PC-3 (cell line): Measurements from ENCODE around the gene SH2D1A. TPM values are rescaled to one million over a fixed set of nuclear protein-coding genes. Genes with fewer than 3 reads are reported as not detected.
"Not testable (repeated sequence)": the region's sequence is repeated elsewhere in the genome, so short reads cannot be mapped to it uniquely, and the experiment has no call there.

Source experiments
- ATAC-seq: fragments of 200-7000 bp; cut with Tn5 transposase; 2 replicates; pipeline ENCODE4 v1.9.1; 2020; ENCODE audit warnings: mild to moderate bottlenecking, moderate library complexity
- BruUV-seq: library from RNA; stranded (reverse); fragments of 400-500 nt; replicated peaks from 2 replicates; lab custom pipeline; 2021; lab: Mats Ljungman, UMichigan
- CTCF ChIA-PET: fragments of 300-600 bp; sonication (Branson Sonifier 250); formaldehyde crosslinking; loops from one replicate; lab custom pipeline; 2022; ENCODE audit warnings: antibody characterized with exemption; lab: Charles Lee
- POLR2A ChIA-PET: fragments of 300-600 bp; sonication (Branson Sonifier 250); formaldehyde crosslinking; loops from one replicate; lab custom pipeline; 2022; ENCODE audit warnings: antibody characterized with exemption; ENCODE audit not compliant: unreplicated experiment; lab: Charles Lee
- DNase-seq: peaks from one replicate; pipeline ENCODE4 v3.0.0-alpha.2; 2015
- H2AFZ ChIP-seq: fragments of 300-600 bp; sonication (generic); 2 replicates; pipeline ENCODE4 v1.6.0; 2016; ENCODE audit warnings: antibody characterized with exemption, low read length
- H3F3A ChIP-seq: fragments of 300-600 bp; sonication (generic); one replicate; pipeline ENCODE4 v1.6.0; 2017; ENCODE audit warnings: antibody characterized with exemption, low read length, control low read depth, mild to moderate bottlenecking; ENCODE audit not compliant: unreplicated experiment
- H3K27ac ChIP-seq: fragments of 300-600 bp; sonication (generic); 2 replicates; pipeline ENCODE4 v1.5.1; 2016; ENCODE audit warnings: mild to moderate bottlenecking, low read length
- H3K27me3 ChIP-seq: fragments of 300-600 bp; sonication (generic); 2 replicates; pipeline ENCODE4 v1.6.1; 2016; ENCODE audit warnings: low read length, mixed read lengths
- H3K36me3 ChIP-seq: fragments of 300-600 bp; sonication (generic); 2 replicates; pipeline ENCODE4 v1.6.1; 2016; ENCODE audit warnings: low read depth, mixed run types, low read length, mixed read lengths
- H3K4me1 ChIP-seq: fragments of 300-600 bp; sonication (generic); 2 replicates; pipeline ENCODE4 v1.5.1; 2016; ENCODE audit warnings: low read length; ENCODE audit not compliant: insufficient read depth
- H3K4me2 ChIP-seq: fragments of 300-600 bp; sonication (generic); 2 replicates; pipeline ENCODE4 v1.6.0; 2016; ENCODE audit warnings: low read length
- H3K4me3 ChIP-seq: fragments of 300-600 bp; sonication (generic); 2 replicates; pipeline ENCODE4 v1.5.1; 2016; ENCODE audit warnings: mild to moderate bottlenecking, low read length, mixed read lengths
- H3K79me2 ChIP-seq: fragments of 300-600 bp; sonication (generic); 2 replicates; pipeline ENCODE4 v1.6.1; 2017; ENCODE audit warnings: low read length, mixed read lengths
- H3K9ac ChIP-seq: fragments of 300-600 bp; sonication (generic); 2 replicates; pipeline ENCODE4 v1.6.0; 2016; ENCODE audit warnings: mild to moderate bottlenecking, low read length
- H3K9me2 ChIP-seq: fragments of 300-600 bp; sonication (generic); replicated peaks from 2 replicates; pipeline ENCODE4 v1.6.1; 2016; ENCODE audit warnings: mixed run types, low read length, mixed read lengths
- H3K9me3 ChIP-seq: fragments of 300-600 bp; sonication (generic); 2 replicates; pipeline ENCODE4 v1.6.1; 2016; ENCODE audit warnings: low read length, mixed read lengths
- H4K20me1 ChIP-seq: fragments of 300-600 bp; sonication (generic); 2 replicates; pipeline ENCODE4 v1.6.1; 2016; ENCODE audit warnings: low read length, mixed read lengths
- EZH2 ChIP-seq: fragments of 300-600 bp; sonication (generic); IDR thresholded peaks from one replicate; pipeline ENCODE4 v1.6.1; 2017; ENCODE audit warnings: antibody characterized with exemption, mild to moderate bottlenecking, low read length; ENCODE audit not compliant: unreplicated experiment
- EZH2phosphoT487 ChIP-seq: fragments of 300-600 bp; sonication (generic); IDR thresholded peaks from 2 replicates; pipeline ENCODE4 v1.6.1; 2018; ENCODE audit warnings: mild to moderate bottlenecking, antibody characterized with exemption, low read length, borderline replicate concordance
- intact Hi-C: fragments of 100-400 bp; cut with micrococcal nuclease; formaldehyde crosslinking; loops from 2 replicates; pipeline ENCODE4 v1.9.0; 2023
- total RNA-seq: library from RNA; depleted of rRNA; stranded (reverse); fragments of >200 nt; gene quantifications from 2 replicates; pipeline ENCODE4 v1.2.3, GENCODE V29; 2014
- TF ChIP-seq, protein P1 (sequence below): fragments of 300-600 bp; sonication (generic); conservative IDR thresholded peaks from 2 replicates; pipeline ENCODE4 v1.5.1; 2017; ENCODE audit warnings: antibody characterized with exemption, low read depth, mild to moderate bottlenecking, low read length

SH2D1A gene
- total RNA-seq, 1 experiment from 2014 or later, result not detected

DNA sequence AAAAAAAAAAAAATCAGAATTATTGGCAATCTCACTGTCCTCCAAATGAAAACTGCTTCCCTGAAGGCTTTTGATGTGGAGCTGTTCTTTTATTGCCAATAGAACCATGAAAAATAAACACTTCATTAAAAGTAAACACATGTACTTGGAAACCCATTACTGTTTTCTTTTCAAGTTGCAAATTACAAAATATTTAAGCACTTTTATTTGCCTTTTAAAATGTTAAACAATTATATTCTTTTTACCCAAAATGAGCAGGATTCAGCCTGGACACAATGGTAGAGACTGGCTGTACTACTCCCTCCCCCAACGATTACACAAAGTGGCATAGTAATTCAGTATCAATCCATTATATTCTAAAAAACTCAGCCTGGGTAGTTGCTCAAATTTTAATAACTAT, 60.9 kb downstream of the SH2D1A start:
- no peaks in the 10 kb centered on the region for H3K9me2 ChIP-seq
- no peaks in the 10 kb centered on the region for H4K20me1 ChIP-seq
- no peaks in the 10 kb centered on the region for H3F3A ChIP-seq
- ChIA-PET POLR2A (no interaction called here), CTCF (interaction anchor here (0.6 to 0.8 kb wide), 2 partner anchors 24 to 187 kb away, joined by 3 to 5 read pairs; no protein-coding TSS in a partner anchor)
- ATAC-seq (peak; percentile 29), DNase-seq (no peak)
- H2AFZ ChIP-seq, result no peak overlapping the region
- peaks cover 11% of the 10 kb centered on the region for H3K4me1 ChIP-seq
- no peaks in the 10 kb centered on the region for H3K79me2 ChIP-seq
- intact Hi-C loops, result loop anchor here (2.0 to 5.0 kb wide), 2 partner anchors 18 to 795 kb away; no protein-coding TSS in a partner anchor
- TF ChIP-seq, protein P1, sequence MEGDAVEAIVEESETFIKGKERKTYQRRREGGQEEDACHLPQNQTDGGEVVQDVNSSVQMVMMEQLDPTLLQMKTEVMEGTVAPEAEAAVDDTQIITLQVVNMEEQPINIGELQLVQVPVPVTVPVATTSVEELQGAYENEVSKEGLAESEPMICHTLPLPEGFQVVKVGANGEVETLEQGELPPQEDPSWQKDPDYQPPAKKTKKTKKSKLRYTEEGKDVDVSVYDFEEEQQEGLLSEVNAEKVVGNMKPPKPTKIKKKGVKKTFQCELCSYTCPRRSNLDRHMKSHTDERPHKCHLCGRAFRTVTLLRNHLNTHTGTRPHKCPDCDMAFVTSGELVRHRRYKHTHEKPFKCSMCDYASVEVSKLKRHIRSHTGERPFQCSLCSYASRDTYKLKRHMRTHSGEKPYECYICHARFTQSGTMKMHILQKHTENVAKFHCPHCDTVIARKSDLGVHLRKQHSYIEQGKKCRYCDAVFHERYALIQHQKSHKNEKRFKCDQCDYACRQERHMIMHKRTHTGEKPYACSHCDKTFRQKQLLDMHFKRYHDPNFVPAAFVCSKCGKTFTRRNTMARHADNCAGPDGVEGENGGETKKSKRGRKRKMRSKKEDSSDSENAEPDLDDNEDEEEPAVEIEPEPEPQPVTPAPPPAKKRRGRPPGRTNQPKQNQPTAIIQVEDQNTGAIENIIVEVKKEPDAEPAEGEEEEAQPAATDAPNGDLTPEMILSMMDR, result no peak
- no peak for TF ChIP-seq EZH2
- no peak for TF ChIP-seq EZH2phosphoT487
- no peak overlapping the region for H3K27ac ChIP-seq
- no peaks in the 10 kb centered on the region for H3K9me3 ChIP-seq
- BruUV-seq, result no TSS peak
- H3K9ac ChIP-seq, result no peak overlapping the region
- H3K4me3 ChIP-seq, result no peak overlapping the region
- no peaks in the 10 kb centered on the region for H3K27me3 ChIP-seq
- H3K36me3 ChIP-seq, result no peaks in the 10 kb centered on the region
- H3K4me2 ChIP-seq, result no peak overlapping the region

DNA sequence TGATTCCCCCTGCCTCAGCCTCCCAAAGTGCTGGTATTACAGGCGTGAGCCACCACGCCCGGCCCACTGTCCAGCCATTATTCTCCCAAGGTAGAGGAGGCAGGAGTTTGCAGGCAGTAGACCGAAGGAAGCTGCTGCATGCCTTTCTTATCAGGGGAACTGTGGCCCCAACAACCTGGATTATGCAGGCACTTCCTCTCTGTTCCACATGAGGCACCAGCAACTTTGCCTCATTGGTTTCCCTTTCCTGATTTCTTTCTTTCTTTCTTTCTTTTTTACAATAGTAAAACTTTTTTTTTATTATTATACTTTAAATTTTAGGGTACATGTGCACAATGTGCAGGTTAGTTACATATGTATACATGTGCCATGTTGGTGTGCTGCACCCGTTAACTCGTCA, 62.0 kb downstream of the SH2D1A start:
- H3K9me2 ChIP-seq, H4K20me1 ChIP-seq, H3K9me3 ChIP-seq, H2AFZ ChIP-seq, POLR2A ChIA-PET, H3K4me2 ChIP-seq, DNase-seq, H3K9ac ChIP-seq, H3K4me3 ChIP-seq, H3K27ac ChIP-seq, H3K27me3 ChIP-seq, CTCF ChIA-PET, H3F3A ChIP-seq, ATAC-seq, BruUV-seq, H3K36me3 ChIP-seq, H3K79me2 ChIP-seq: not testable (repeated sequence)
- intact Hi-C loops, result loop anchor here (5.0 kb wide), 1 partner anchor 794 kb away; no protein-coding TSS in a partner anchor
- peaks cover 11% of the 10 kb centered on the region for H3K4me1 ChIP-seq

DNA sequence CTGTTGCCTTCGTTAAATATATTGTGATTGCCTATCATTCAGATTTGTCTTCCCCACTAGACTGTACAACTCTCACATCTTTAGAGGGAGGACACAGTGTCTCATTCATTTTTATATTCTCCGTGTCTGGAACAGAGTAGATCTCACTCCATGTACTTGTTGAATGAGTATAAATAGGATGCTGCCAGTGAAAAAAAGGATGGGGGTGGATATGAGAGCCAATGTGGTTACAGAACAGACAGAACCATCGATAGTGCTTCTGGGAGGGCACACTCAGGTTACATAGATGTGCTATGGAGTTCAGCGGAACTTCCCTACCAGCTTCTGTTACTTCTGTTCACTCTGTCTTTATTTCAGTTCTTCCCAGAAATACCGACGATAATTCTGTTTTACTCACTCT, 66.9 kb downstream of the SH2D1A start:
- Histone ChIP-seq H2AFZ (no peak overlapping the region), H3K27ac (no peak overlapping the region), H3K9ac (no peak overlapping the region), H3K79me2 (no peaks in the 10 kb centered on the region), H3K9me2 (no peaks in the 10 kb centered on the region), H3F3A (no peaks in the 10 kb centered on the region), H3K4me3 (no peak overlapping the region), H3K27me3 (no peaks in the 10 kb centered on the region), H3K4me1 (no peaks in the 10 kb centered on the region), H3K4me2 (no peak overlapping the region), H3K9me3 (no peaks in the 10 kb centered on the region), H4K20me1 (no peaks in the 10 kb centered on the region), H3K36me3 (no peaks in the 10 kb centered on the region)
- ChIA-PET POLR2A (no interaction called here), CTCF (no interaction called here)
- intact Hi-C loops, result no loop called here
- BruUV-seq, result no TSS peak
- no peak for DNase-seq
- no peak for TF ChIP-seq EZH2
- TF ChIP-seq, protein P1, result no peak
- no peak for TF ChIP-seq EZH2phosphoT487
- no peak for ATAC-seq
